SKM-1 treated with dmso at 0.1 percent for 144 hours (cell line): ENCODE data around the gene DOCK7.
A peak's percentile ranks its signal among the peaks of the same experiment; 100 is the strongest.
"Not testable (repeated sequence)": the region's sequence is repeated elsewhere in the genome, so short reads cannot be mapped to it uniquely, and the experiment has no call there.

Experiments
- DNase-seq: peaks from one replicate; lab custom pipeline; 2025; ENCODE audit not compliant: unreplicated experiment; lab: John Stamatoyannopoulos, UW

Gene DOCK7

GRCh38 chr1:62541048-62541447 is 147.1 kb downstream of the DOCK7 start:
- no peak for DNase-seq

GRCh38 chr1:62539028-62539447 is 149.1 kb downstream of the DOCK7 start:
- no peak for DNase-seq

- DNase-seq, result no peak
Observed at GRCh38 chr1:62536865-62537264, 151.3 kb downstream of the DOCK7 start.

- DNase-seq, result no peak
Observed at GRCh38 chr1:62530516-62531154, 157.6 kb downstream of the DOCK7 start.

- DNase-seq, result no peak
Observed at GRCh38 chr1:62529227-62529626, 159.0 kb downstream of the DOCK7 start.

- no peak for DNase-seq
Observed at GRCh38 chr1:62528015-62528414, 160.2 kb downstream of the DOCK7 start.

GRCh38 chr1:62527346-62527745 is 160.8 kb downstream of the DOCK7 start:
- DNase-seq, result not testable (repeated sequence)

- DNase-seq, result no peak
Observed at GRCh38 chr1:62523860-62524259, 164.3 kb downstream of the DOCK7 start.

- DNase-seq, result no peak
Observed at GRCh38 chr1:62516600-62516999, 171.6 kb downstream of the DOCK7 start.

- DNase-seq, result peak; percentile 81
Observed at GRCh38 chr1:62514746-62515423, 173.3 kb downstream of the DOCK7 start.

- no peak for DNase-seq
Observed at GRCh38 chr1:62513013-62513412, 175.2 kb downstream of the DOCK7 start.

GRCh38 chr1:62509028-62509427 is 179.2 kb downstream of the DOCK7 start:
- no peak for DNase-seq

GRCh38 chr1:62508187-62508758 is 179.9 kb downstream of the DOCK7 start:
- DNase-seq, result peak; percentile 5

GRCh38 chr1:62500210-62500609 is 188.0 kb downstream of the DOCK7 start:
- no peak for DNase-seq

GRCh38 chr1:62494137-62494536 is 194.0 kb downstream of the DOCK7 start:
- DNase-seq, result no peak

- DNase-seq, result no peak
Observed at GRCh38 chr1:62493656-62494055, 194.5 kb downstream of the DOCK7 start.

GRCh38 chr1:62492521-62492920 is 195.7 kb downstream of the DOCK7 start:
- DNase-seq, result no peak

- DNase-seq, result no peak
Observed at GRCh38 chr1:62487956-62488355, 200.2 kb downstream of the DOCK7 start.

- DNase-seq, result no peak
Observed at GRCh38 chr1:62484824-62485468, 203.2 kb downstream of the DOCK7 start.

- DNase-seq, result no peak
Observed at GRCh38 chr1:62481681-62482080, 206.5 kb downstream of the DOCK7 start.

GRCh38 chr1:62476525-62477219 is 211.5 kb downstream of the DOCK7 start:
- DNase-seq, result no peak
